ENCODE data around the gene RPRD1B. TPM values are rescaled to one million over a fixed set of nuclear protein-coding genes. Genes with fewer than 3 reads are reported as not detected.

The RPRD1B gene
- total and polyA plus RNA-seq, 2 experiments from 2014 or later, result 7.3 to 24.3 TPM

- TF ChIP-seq CTCF (conservative IDR thresholded peaks at IDR 0.05; ENCODE audit: low read depth in 2 of 2) (no peak), ZNF114 (CRISPR knock-in tag; IDR thresholded peaks at IDR 0.05) (no peak), STAT1 (IDR thresholded peaks at IDR 0.05; ENCODE audit: unreplicated experiment) (no peak)
Measured at GRCh38 chr20:37995856-37996605, 37.5 kb upstream of the RPRD1B start (continued).

GRCh38 chr20:37997516-37997915 is 36.0 kb upstream of the RPRD1B start:
- no peaks in the 10 kb centered on the region for H3K27me3 ChIP-seq (ENCODE audit: insufficient read depth)
- peaks cover 10% of the 10 kb centered on the region for H4K20me1 ChIP-seq (replicated peaks; ENCODE audit: insufficient read depth)
- no peak overlapping the region for H3K27ac ChIP-seq (ENCODE audit: low read depth)
- peaks cover 68% of the 10 kb centered on the region for H3K36me3 Mint-ChIP-seq (ENCODE audit: low read depth)
- peaks cover 3% of the 10 kb centered on the region for H3K27me3 Mint-ChIP-seq (ENCODE audit: insufficient read depth, low read depth, poor library complexity)
- no peak overlapping the region for H2AFZ ChIP-seq
- DNase-seq (ENCODE audit: low spot score) (no peak), ATAC-seq (no peak)
- H3K27ac Mint-ChIP-seq, result no peak overlapping the region
- H3F3A ChIP-seq (replicated peaks; ENCODE audit: low read depth), result no peaks in the 10 kb centered on the region
- H3K4me2 ChIP-seq, result no peak overlapping the region
- H3K36me3 ChIP-seq (ENCODE audit: insufficient read depth), result peaks cover 55% of the 10 kb centered on the region
- no peaks in the 10 kb centered on the region for H3K79me2 ChIP-seq (replicated peaks; ENCODE audit: insufficient read depth)
- peaks cover 4% of the 10 kb centered on the region; the same call in 1 of the 2 replicates for H3K4me1 ChIP-seq (ENCODE audit: insufficient read depth)
- H3K4me1 Mint-ChIP-seq, result peaks cover 10% of the 10 kb centered on the region; the same call in 2 of the 3 replicates
- no peaks in the 10 kb centered on the region for H3K9me2 ChIP-seq (ENCODE audit: insufficient read depth)
- no peaks in the 10 kb centered on the region for H3K9me3 Mint-ChIP-seq
- H3K4me3 ChIP-seq, result no peak overlapping the region
- H3K4me3 Mint-ChIP-seq, result no peak overlapping the region
- no peak for TF ChIP-seq CREB1 (CRISPR knock-in tag; IDR thresholded peaks at IDR 0.05; ENCODE audit: low read depth)
- no peak for TF ChIP-seq STAT1 (IDR thresholded peaks at IDR 0.05; ENCODE audit: unreplicated experiment)
- no peak for TF ChIP-seq JUNB (IDR thresholded peaks at IDR 0.05; ENCODE audit: unreplicated experiment)
- no peak for TF ChIP-seq EZH2 (IDR thresholded peaks at IDR 0.05; ENCODE audit: low read depth, unreplicated experiment)
- no peak for TF ChIP-seq REST (IDR thresholded peaks at IDR 0.05; ENCODE audit: unreplicated experiment)
- no peak for TF ChIP-seq CTCF (conservative IDR thresholded peaks at IDR 0.05; ENCODE audit: low read depth in 2 of 2)
- TF ChIP-seq ZNF114 (CRISPR knock-in tag; IDR thresholded peaks at IDR 0.05), result no peak
- TF ChIP-seq EZH2phosphoT487 (IDR thresholded peaks at IDR 0.05; ENCODE audit: unreplicated experiment), result no peak
- TF ChIP-seq NANOG (IDR thresholded peaks at IDR 0.05; ENCODE audit: borderline replicate concordance), result no peak
- no peak for TF ChIP-seq ZNF331 (CRISPR knock-in tag; IDR thresholded peaks at IDR 0.05; ENCODE audit: low read depth)
- TF ChIP-seq POLR2AphosphoS5 (IDR thresholded peaks at IDR 0.05; ENCODE audit: low read depth), result no peak
